ENCODE data around the gene IER2.

Gene IER2

DNA sequence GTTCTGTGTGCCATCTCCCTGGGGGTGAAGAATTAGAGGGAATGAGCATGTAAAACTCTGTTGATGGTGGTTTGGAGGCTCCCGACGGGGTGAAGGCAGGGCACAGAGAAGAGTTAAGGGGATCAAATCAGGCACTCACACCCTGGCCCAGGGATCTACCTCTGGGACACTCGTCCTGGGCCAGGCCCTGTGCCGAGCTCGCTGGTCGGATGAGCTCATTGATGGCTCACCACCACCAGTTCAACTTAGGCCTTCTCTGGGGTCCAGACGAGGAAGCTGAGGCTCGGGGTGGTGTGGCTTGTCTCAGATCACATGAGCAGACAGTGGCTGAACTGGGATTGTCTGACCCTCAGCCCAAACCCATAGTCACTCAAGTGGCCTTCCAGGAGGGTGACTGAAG is 30.6 kb upstream of the IER2 start:
- no peak for DNase-seq

DNA sequence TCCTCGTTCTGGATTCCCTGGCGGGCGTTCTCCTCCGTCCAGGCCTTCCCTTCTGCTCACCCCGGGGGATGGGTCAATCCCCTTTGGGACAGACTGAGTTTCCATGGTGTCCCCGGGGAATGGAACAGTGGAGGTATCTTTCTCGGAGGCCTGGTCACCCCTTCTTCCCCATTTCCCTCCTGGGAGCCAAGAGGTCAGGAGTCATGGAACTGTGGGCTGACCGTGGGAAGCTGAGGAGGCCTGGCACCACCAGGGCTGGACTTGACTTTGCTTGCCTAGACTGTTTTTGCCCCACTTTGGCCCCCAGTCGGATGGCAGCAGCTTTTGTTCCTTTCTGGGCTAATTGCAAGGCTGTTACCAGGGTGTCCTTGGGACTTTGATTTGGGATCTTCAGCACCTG is 30.2 kb upstream of the IER2 start:
- no peak for DNase-seq

DNA sequence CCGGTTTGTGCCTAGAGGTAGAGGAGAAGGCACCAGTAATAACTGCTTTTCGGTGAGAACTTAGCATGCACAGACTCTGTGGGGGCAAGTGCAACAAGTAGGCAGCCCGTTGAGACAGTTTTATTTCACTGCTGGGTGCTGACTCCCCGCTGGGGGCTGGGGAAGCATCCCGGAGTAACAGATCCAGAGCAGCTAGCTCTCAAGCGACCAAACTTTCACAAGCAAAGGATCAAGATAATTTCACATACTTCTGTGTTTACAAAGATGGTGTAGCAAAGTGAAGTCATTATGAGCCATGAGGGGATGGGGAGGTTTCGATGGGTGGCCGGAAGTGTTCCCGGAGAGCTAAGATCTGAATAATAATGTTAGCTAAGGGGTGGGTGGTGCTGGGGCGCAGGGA is 29.4 kb upstream of the IER2 start:
- DNase-seq, result no peak

DNA sequence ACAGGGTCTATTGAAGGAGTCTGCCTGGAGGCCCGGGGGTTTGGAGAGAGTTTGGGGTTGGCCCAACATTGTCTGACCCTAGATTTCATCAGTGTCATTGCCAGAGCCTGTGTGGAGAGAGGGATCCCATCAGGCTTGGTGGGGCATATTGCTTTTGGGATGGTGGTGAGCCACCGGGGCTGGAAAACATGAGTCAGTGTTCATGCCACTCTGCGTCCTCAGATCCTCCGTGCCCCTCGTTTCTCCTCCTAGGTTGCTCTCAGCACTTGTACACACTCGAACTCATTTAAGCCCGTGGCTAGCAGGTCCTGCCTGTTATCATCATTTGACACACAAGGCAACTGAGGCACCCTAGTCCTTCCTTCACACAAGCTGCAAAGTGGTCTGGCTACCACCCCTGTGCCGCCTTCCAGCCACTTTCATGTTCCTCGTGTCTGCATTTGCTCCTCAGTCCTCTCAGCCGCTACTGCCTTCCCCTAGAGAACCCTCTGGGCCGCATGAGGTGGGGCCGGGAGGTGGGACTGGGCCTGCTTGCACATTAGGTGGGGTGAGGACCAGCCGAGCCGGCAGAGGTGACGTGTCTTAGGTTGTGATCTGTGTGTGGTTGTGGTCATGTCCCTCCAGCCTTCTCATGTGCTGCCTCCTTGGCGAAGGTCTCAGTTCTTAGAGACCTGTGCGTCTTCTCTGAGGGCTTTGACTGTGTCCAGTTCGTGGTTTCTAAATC is 28.5 kb upstream of the IER2 start:
- DNase-seq, result no peak

DNA sequence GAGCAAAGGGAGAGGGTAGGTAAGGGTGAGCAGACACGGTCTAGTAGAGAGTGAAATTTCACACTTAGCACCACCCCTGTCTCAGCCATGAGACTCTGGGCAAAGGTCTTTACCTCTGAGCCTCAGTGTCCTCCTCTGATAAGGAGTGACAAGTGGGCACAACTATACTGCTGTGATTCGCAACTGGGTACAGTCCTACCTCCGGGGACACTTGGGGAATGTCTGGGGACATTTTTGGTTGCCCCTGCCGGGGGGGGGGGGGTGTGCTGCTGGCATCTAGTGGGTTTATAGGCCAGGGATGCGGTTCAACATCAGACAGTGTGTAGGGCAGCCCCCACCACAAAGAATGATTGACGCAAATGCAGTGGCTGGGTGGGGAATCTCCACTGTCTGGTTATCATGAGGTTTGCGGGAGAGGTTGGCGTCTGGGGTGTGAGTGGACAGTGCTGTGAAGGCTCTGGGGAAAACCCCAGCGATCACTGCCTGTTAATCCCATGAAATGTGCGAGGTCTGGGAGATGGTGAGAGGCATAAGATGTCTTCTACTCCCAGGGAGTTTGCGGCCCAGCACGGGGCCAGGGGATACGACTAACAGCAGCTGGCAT is 27.8 kb upstream of the IER2 start:
- DNase-seq, result no peak

DNA sequence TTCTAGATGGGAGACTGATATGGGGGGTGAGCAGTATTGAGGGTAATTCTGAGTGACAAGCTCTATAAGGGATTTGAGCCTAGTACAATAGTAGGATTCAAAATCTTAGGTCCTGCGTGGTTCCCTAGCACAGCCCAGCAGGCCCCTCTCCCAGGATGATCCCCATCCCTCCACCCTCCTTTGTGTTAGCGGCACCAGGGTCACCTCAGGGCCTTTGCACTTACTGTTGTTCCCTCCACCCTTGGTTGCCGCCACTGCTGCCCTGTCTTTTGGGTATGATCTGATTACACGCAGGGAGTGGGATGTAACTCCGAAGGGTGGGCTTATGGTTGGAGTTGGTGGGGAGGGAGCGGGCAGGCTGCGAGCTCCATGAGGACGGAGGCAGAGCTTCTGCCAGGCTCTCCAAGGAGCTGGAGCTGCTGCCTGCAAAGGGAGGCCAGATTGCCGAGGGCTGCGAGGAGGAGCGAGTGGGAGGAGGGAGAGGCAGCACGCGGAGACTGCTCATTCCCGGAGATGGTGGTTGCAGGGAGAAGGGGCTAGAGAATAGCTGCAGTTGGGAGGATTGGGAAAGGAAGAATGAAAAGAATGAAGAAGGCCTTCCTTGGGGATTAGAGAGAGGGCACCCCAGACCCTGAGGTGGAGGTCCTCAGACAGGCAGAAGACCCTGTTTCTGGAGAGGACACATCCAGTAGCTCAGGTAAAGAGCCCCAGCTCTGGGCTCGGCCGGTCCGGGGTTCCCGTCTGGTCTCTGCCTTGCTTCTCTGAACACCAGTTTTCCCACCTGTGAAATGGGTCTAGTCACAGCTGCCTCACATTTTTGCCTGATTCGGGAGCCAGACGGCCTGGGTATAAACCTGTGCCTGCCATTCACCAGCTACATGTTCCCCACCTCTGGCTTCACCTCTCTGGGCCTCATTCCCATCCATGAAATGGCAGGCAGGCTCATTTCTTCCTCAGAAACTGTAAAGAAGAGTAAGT is 26.9 kb upstream of the IER2 start:
- no peak for DNase-seq

DNA sequence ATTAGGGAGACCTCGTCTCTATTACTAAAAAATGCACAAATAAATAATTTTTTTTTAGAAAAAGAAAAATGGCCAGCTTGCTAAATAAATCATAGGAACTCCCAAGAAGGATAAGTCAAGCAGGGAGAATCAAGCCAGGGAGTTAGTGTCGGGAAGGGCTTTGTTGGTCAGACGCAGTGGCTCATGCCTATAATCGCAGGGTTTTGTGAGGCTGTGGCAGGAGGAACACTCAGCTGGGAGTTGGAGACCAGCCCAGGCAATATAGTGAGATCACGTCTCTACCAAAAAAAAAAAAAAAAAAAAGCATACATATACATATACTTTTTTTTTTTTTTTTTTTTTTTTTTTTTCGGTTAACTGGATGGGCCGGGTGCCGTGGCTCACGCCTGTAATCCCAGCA is 23.2 kb upstream of the IER2 start:
- DNase-seq, result no peak

DNA sequence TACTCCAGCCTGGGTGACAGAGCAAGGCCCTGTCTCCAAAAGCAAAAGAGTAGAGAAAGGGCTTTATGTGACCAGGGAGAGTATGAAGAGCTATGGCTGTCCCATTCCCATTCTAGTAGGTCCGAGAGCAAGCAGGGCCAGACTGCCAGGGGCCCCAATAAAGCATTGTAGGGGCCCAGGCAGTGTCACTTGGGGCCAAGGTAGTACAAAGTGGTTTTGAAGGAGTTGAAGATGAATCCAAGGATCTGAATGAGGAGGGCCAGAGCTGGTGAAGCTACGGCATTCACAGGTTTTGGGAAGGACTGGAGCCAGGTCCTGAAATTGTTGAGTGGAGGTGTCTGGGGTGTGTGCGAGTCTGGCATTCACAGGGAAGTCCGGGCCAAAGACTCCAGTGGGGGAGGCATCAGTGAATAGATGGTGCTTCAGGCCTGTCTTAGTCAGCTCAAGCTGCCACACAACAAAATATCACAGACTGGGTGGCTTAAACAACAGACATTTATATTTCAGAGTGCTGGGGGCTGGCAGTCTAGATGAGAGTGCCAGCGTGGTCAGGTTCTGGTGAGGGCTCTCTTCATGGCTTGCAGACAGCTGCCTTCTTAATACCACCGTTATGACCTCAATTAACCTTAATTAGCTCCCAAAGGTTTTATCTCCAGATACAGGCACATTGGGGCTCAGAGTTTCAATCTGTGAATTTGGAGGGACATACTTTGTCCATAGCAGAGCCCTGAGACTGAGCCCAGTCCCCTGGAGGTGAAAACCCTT is 22.2 kb upstream of the IER2 start:
- DNase-seq, result no peak

DNA sequence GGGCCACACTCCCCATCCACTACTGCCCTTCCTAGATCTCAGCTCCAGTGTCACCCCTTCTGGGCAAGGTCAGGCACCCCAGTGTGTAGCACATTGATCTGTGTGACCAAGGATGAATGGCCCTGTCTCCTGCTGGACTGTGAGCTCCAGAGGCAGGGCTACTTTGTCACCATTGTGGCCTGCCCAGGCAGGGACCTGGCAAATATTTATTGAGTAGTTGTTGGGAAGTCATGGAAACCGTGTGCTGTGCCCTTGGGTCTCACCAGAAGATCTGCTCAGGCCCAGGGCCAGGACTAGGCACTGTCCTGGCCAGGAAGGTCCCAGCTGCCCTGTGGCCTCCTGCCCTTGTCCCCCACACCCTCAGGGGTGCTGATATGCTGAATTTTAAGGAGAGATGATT is 21.6 kb upstream of the IER2 start:
- DNase-seq, result no peak

DNA sequence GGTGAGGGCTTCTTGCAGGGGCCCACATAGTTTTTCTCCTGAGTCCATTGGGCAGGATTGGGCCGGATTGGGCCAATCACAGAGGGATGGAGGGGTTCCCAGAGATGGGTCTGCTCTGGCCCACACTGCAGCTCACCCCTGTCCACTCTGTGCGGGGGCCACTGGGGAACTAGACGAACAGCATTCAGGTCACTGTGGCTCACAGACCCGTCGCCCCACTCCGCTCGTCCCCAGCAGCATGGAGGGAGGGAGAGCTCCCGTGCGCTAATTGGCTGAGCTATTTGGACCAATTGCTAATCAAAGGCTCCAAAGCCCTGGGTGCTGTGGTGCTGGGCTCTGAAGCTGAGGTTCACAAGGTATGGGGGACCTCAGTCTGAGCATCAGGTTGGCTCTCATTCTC is 20.8 kb upstream of the IER2 start:
- DNase-seq, result no peak

DNA sequence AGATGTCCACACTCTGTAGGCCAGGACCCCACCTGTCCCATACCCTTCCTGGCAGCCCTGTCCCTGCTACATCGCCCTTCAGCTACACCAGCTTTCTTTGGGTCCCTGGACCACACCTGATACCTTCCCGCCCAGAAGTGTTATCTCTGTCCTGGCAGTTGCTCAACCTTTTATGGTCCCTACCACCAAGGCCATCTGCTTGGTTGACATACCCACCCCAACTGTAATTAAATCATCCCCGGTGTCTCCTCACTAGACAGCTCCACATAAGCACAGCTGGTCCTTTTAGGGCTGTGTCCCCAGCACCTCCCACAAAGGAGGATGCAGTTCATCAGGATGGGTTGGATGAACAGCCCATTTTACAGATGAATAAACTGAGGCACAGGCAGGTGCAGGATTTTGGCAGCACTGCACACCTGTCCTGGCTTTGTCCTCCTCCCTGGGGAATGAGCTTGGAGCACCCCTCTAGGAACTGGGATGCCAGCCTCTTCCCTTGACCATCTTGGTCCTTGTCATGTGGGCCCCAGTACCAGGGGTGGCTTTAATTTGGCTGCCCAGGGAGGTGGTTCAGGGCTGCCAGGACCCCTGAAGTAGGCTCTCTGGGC is 19.2 kb upstream of the IER2 start:
- no peak for DNase-seq

DNA sequence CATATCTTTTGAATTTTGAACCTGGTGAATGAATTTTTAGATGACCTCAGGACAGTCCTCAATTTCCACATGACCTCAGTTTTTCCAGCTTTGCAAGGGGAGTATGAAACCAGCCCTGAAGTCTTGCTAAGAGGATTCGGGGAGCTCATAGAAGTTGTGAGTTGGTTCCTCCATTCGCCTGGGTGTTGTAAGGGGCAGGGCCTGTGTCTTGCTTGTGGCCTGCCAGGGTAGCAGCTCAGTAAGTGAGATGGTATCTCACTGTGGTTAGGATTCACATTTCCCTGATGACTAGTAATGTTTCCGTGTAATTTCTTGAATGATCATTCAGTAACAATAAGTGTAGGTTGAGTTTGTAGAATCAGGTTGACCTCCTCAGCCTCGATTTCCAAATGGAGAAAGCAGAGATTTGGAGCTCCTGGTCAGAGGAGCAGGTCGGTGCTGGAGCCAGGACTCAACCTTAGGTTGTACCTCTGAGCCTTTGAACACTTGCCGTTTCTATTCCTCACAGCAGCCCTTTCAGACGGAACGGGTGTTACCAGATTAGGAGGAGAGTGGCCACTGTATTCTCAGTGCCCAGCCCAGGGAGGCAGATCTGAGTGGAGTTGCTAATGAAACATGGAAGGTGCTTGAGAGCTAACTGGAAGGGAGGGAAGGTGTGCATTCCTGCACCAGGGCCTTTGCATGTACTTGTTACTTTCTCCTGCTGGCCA is 17.6 kb upstream of the IER2 start:
- DNase-seq, result no peak

DNA sequence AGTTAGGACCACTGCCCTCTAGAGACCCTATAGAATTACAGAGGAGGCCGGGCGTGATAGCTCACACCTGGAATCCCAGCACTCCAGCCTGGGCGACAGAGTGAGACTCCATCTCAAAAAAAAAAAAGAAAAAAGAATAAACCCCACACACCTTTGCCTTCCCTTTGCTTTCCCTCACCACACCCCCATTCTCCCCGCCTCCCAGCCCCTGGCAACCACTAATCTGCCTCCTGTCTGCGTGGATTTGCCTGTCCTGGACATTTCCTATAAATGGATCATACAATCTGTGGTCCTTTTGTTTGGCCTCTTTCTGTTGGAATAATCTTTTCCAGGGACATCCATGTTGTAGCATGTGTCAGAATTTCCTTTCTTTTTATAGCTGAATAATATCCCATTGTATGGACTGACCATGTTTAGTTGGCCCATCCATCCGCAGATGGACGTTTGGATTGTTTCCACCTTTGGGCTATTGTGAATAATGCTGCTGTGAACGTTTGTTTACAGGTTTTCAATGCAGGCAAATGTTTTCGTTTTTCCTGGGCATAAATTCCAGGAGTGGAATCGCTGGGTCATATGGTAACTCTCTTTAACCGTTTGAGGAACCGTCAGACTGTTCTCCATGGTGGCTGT is 16.9 kb upstream of the IER2 start:
- no peak for DNase-seq

DNA sequence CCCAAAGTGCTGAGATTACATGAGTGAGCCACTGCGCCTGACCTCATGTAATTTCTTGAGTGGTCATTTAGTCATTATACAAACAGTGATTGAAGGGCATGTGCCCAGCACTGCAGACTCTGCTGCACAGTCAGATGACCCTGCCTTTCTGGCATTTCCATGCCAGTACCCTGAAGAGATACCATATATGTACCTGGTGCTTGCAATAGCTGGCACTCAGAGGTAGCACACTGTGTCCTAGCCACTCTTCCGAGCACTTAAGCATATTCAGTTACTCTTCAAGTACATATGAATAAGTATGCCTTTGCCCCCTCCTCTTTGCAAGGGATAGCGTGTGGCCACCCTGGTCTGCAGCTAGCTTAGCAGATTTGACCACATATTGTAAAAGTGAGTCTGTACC is 15.6 kb upstream of the IER2 start:
- DNase-seq, result no peak

DNA sequence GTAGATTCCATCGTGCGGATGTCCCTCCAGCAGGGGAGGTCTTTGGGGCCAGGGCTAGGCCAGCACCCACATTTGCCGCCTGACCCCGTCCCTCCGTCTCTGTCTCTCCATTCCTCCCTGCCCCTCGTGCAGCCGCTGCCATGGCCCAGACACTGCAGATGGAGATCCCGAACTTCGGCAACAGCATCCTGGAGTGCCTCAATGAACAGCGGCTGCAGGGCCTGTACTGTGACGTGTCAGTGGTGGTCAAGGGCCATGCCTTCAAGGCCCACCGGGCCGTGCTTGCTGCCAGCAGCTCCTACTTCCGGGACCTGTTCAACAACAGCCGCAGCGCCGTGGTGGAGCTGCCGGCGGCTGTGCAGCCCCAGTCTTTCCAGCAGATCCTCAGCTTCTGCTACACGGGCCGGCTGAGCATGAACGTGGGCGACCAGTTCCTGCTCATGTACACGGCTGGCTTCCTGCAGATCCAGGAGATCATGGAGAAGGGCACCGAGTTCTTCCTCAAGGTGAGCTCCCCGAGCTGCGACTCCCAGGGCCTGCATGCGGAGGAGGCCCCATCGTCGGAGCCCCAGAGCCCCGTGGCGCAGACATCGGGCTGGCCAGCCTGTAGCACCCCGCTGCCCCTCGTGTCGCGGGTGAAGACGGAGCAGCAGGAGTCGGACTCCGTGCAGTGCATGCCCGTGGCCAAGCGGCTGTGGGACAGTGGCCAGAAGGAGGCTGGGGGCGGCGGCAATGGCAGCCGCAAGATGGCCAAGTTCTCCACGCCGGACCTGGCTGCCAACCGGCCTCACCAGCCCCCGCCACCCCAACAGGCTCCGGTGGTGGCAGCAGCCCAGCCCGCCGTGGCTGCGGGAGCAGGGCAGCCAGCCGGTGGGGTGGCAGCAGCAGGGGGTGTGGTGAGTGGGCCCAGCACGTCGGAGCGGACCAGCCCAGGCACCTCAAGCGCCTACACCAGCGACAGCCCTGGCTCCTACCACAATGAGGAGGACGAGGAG is 14.8 kb upstream of the IER2 start:
- no peak for DNase-seq

DNA sequence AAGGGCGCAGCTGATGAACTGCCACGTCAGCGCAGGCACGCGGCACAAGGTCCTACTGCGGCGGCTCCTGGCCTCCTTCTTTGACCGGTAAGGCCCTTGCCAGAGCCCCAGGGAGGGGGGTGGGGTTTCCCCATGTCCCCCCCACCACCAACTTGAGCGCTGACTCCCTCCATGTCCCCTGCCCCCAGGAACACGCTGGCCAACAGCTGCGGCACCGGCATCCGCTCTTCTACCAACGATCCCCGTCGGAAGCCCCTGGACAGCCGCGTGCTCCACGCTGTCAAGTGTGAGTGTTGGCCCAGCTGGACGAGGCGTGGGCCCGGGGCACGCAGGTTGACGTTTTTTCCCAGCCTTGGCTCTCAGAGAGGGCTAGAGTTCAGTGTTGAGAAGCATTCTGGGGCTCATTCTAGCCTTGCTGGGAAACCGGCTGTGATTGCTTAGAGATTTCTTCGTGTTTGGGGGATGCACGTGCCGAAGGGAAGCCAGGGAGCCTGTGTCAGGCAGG is 12.9 kb upstream of the IER2 start:
- DNase-seq, result no peak

DNA sequence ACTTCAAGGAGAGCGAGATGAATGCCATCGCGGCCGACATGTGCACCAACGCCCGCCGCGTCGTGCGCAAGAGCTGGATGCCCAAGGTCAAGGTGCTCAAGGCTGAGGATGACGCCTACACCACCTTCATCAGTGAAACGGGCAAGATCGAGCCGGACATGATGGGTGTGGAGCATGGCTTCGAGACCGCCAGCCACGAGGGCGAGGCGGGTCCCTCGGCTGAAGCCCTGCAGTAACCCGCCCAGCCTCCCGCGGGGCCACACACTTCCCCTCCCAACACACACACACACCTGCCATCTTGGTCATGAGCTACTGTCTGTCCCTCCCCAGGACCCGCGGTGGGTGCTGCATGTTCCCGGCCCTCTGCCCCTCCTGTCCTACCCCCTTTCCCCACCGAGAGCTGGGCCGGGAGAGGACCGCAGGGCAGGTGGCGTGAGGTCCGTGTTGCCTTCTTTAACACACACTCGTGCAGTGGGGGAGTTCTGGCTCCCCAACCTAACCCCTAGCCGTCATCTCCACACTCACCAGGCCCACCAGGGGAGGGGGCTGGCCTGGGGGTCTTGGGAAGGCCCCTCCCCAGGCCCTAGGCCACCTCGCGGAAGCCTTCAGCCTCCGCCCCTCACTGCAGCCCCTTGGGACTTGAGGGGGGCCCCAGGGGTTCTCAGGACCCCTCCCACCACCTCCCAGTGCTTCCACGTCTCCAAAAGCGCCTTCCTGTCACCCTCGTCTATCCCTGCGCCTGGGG is 11.9 kb upstream of the IER2 start:
- DNase-seq, result no peak

DNA sequence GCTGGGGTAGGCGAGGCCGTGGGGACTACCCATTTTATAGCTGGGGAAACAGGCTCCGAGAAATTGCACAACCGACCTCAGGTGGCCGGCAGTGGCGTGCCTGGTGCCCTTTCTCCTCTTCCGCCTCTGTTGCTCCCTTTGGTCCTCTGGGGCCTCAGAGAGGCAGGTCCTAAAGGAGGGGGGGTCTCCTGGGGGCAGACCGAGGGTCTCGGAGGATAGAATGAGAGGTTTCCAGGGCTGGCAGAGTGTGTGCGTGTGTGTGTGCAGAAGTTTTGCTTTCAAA is 11.4 kb upstream of the IER2 start:
- DNase-seq, result no peak

DNA sequence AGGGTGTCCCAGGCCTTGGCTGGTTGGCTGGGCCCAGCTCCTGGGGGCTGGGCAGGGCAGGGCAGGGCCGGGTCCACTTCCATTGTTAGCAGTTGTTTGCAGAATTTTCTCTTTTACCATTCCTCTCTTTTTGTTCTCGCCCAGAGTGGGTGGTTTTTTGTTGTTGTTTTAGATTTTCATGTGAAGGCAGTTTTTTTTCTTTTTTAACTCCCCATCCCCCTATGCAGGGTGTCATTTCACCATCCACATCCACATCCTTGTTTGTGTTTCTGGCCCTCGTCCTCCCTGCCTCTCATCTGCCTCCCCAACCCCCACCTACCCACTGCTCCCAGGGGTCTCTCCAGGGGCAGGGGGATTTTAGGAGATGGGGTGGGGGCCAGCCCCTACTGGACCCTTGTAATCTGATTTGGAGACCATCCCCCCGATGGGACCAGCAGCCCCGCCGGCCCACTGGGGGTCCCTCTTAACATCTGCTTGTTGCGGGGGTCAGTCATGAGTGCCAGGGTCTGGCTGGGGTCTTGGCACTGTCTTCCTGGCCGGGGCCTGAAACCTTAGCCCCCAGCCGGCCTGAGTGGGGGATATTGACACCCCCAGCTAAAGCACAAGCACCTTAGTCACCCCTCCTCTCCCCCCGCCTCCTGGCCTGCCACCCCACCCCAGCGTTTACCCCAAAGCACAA is 10.4 kb upstream of the IER2 start:
- DNase-seq, result no peak
